OCI-LY1 (cell line): ENCODE results near the gene SNU13.
"Not testable (repeated sequence)": the region's sequence is repeated elsewhere in the genome, so short reads cannot be mapped to it uniquely, and the experiment has no call there.

Source experiments
- EZH2 ChIP-seq: fragments of 200-600 bp; sonication (generic), shearing (Covaris generic); IDR thresholded peaks from 2 replicates; pipeline ENCODE4 v1.8.0; 2017; ENCODE audit warnings: borderline replicate concordance, mixed run types, mild to moderate bottlenecking, antibody characterized with exemption, low read length, moderate library complexity, mixed read lengths
- TF ChIP-seq, protein P1 (sequence below): fragments of 200-600 bp; sonication (generic), shearing (Covaris generic); IDR thresholded peaks from 2 replicates; pipeline ENCODE4 v1.5.1; 2017; ENCODE audit warnings: mild to moderate bottlenecking, antibody characterized with exemption, low read length, moderate library complexity, mixed read lengths

GRCh38 chr22:41733241-41733640, 44.6 kb upstream of the SNU13 start:
- TF ChIP-seq, protein P1, sequence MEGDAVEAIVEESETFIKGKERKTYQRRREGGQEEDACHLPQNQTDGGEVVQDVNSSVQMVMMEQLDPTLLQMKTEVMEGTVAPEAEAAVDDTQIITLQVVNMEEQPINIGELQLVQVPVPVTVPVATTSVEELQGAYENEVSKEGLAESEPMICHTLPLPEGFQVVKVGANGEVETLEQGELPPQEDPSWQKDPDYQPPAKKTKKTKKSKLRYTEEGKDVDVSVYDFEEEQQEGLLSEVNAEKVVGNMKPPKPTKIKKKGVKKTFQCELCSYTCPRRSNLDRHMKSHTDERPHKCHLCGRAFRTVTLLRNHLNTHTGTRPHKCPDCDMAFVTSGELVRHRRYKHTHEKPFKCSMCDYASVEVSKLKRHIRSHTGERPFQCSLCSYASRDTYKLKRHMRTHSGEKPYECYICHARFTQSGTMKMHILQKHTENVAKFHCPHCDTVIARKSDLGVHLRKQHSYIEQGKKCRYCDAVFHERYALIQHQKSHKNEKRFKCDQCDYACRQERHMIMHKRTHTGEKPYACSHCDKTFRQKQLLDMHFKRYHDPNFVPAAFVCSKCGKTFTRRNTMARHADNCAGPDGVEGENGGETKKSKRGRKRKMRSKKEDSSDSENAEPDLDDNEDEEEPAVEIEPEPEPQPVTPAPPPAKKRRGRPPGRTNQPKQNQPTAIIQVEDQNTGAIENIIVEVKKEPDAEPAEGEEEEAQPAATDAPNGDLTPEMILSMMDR = not testable (repeated sequence)
- not testable (repeated sequence) for TF ChIP-seq EZH2
